ENCODE measurements around the gene AFAP1.

The AFAP1 gene

DNA sequence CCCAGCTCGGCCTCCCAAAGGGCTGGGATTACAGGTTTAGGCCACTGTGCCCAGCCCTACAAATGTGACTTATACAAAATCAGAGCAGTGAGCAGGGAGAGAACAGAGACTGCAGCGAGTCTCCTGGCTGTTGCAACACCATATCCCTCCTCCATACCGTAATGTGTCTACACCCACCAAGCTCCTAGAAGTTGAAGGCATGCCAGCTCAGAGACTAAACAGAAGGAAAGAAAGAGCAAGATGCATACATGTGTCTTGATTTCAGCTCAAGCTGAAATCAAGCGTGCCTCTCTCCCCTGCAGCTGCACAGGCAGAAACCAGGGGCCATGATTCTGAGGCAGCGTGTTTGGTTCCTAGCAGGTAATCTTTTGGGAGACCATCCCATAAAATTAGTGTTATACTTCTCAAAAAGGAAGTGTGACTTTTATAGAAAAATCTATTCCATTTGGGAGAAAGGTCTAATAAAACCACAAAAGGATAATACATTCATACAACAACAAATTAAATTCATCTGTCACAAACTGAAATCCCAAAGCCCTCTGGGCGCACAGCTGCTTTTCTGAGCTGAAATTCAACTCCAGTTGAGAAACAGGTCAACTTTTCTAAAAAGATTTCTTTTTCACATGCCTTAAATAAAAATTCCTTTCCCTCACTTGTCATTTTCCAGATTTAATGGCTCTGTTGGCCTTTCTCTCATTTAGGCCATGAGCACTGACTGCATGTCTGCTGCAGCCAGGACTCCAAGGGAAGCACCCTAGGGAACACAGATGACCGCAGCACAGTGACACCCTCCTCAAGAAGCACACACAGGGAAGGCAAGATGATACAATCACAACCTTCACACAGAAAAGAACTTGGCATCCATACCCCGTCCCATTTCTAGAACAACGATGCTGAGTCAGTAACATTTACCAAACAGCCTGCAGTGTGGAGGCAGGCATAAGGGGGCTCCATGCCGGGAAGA, 34.4 kb downstream of the AFAP1 start:
- no peaks in the 10 kb centered on the region for H3K36me3 ChIP-seq (ENCODE audit: control insufficient read depth, insufficient read depth, low read length)
- no peaks in the 10 kb centered on the region for H3K27me3 ChIP-seq (ENCODE audit: control insufficient read depth, insufficient read depth, low read length, poor library complexity, severe bottlenecking)
- H3K27ac ChIP-seq (ENCODE audit: insufficient read depth, low read depth, low read length, poor library complexity, severe bottlenecking), result peak overlapping the region; percentile 8
- H3K4me3 ChIP-seq (ENCODE audit: insufficient read depth, low read depth, low read length), result no peak overlapping the region
- peaks cover 55% of the 10 kb centered on the region for H3K4me1 ChIP-seq (ENCODE audit: control insufficient read depth, insufficient read depth, low read length)
- WGBS, 2 experiments, result 89 to 91% methylated on average over 10 of the region's 10 CpGs
- no peaks in the 10 kb centered on the region for H3K9me3 ChIP-seq (ENCODE audit: control insufficient read depth, low read length)

GRCh38 chr4:7903791-7904516, 35.7 kb downstream of the AFAP1 start:
- Histone ChIP-seq H3K9me3 (ENCODE audit: control insufficient read depth, low read length) (no peaks in the 10 kb centered on the region), H3K27ac (ENCODE audit: insufficient read depth, low read depth, low read length, poor library complexity, severe bottlenecking) (no peak overlapping the region), H3K36me3 (ENCODE audit: control insufficient read depth, insufficient read depth, low read length) (no peaks in the 10 kb centered on the region), H3K4me3 (ENCODE audit: insufficient read depth, low read depth, low read length) (no peak overlapping the region), H3K27me3 (ENCODE audit: control insufficient read depth, insufficient read depth, low read length, poor library complexity, severe bottlenecking) (no peaks in the 10 kb centered on the region), H3K4me1 (ENCODE audit: control insufficient read depth, insufficient read depth, low read length) (peaks cover 50% of the 10 kb centered on the region)
- WGBS, 2 experiments, result 85 to 86% methylated on average over 13 to 14 of the region's 14 CpGs

- no peaks in the 10 kb centered on the region for H3K27me3 ChIP-seq (ENCODE audit: control insufficient read depth, insufficient read depth, low read length, poor library complexity, severe bottlenecking)
- no peak overlapping the region for H3K4me3 ChIP-seq (ENCODE audit: insufficient read depth, low read depth, low read length)
- no peaks in the 10 kb centered on the region for H3K36me3 ChIP-seq (ENCODE audit: control insufficient read depth, insufficient read depth, low read length)
- 96 to 98% methylated on average over 2 of the region's 2 CpGs for whole genome bisulfite sequencing, 2 experiments
- no peaks in the 10 kb centered on the region for H3K9me3 ChIP-seq (ENCODE audit: control insufficient read depth, low read length)
- H3K4me1 ChIP-seq (ENCODE audit: control insufficient read depth, insufficient read depth, low read length), result peaks cover 50% of the 10 kb centered on the region
- H3K27ac ChIP-seq (ENCODE audit: insufficient read depth, low read depth, low read length, poor library complexity, severe bottlenecking), result no peak overlapping the region
These were observed 36.8 kb downstream of the AFAP1 start for GRCh38 chr4:7902826-7903225.

DNA sequence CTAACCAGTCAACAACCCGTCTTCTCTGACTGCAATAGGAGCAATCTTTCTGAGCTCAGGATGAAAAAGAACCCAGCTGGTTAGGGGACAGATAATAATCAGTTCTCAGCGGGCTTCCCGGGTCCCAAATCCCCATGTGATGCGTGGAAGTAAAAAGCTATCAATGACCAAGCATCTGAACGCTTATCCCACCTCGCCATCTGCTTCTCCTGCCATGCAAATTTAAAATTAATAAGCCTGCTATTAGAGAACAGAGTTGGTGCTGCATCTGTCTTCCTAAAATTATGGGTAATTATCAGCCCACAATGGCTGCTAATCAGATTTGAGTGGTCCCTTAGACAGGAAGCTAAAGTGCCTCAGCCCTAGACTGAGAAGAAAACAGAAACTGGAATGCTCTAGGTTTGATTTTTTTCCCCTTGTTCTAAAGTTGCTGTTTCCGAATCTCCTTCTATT, 37.5 kb downstream of the AFAP1 start:
- H3K27me3 ChIP-seq (ENCODE audit: control insufficient read depth, insufficient read depth, low read length, poor library complexity, severe bottlenecking), result no peaks in the 10 kb centered on the region
- no peak overlapping the region for H3K4me3 ChIP-seq (ENCODE audit: insufficient read depth, low read depth, low read length)
- H3K36me3 ChIP-seq (ENCODE audit: control insufficient read depth, insufficient read depth, low read length), result no peaks in the 10 kb centered on the region
- H3K27ac ChIP-seq (ENCODE audit: insufficient read depth, low read depth, low read length, poor library complexity, severe bottlenecking), result peak overlapping the region; percentile 41
- H3K4me1 ChIP-seq (ENCODE audit: control insufficient read depth, insufficient read depth, low read length), result peaks cover 47% of the 10 kb centered on the region
- no peaks in the 10 kb centered on the region for H3K9me3 ChIP-seq (ENCODE audit: control insufficient read depth, low read length)
- 67 to 73% methylated on average over 7 of the region's 7 CpGs for WGBS, 2 experiments

DNA sequence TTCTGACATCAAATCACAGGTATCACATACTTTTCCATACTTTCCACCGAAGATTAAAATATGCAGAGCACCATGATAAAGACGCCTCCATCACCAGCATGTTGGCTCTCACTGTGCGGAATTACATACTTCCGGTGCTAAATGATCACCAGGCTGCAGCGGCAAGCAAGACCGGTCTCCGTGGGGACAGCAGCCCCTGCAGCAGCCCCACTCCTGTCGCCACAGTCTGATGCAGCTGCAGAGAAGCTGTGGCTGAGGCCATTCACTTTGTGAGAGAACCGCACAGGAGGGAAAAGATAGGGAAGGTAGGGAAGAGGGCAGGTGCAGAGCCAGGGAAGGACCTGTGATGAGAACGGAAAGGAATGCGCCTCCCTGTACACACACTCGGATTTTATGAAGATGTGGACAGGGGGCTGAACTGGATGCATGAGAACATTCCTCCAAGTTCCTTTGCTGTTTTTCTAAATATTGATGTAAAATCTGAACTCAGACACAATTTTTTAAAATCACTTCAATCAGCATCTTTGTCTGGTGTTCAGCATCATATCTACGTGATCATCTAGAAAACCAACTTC, 38.3 kb downstream of the AFAP1 start:
- Histone ChIP-seq H3K4me1 (ENCODE audit: control insufficient read depth, insufficient read depth, low read length) (peaks cover 41% of the 10 kb centered on the region), H3K4me3 (ENCODE audit: insufficient read depth, low read depth, low read length) (no peak overlapping the region)

GRCh38 chr4:7900334-7900909, 39.2 kb downstream of the AFAP1 start:
- no peaks in the 10 kb centered on the region for H3K36me3 ChIP-seq (ENCODE audit: control insufficient read depth, insufficient read depth, low read length)
- H3K27me3 ChIP-seq (ENCODE audit: control insufficient read depth, insufficient read depth, low read length, poor library complexity, severe bottlenecking), result no peaks in the 10 kb centered on the region
- no peak overlapping the region for H3K27ac ChIP-seq (ENCODE audit: insufficient read depth, low read depth, low read length, poor library complexity, severe bottlenecking)
- H3K4me1 ChIP-seq (ENCODE audit: control insufficient read depth, insufficient read depth, low read length), result peaks cover 33% of the 10 kb centered on the region
- no peak overlapping the region for H3K4me3 ChIP-seq (ENCODE audit: insufficient read depth, low read depth, low read length)
- no peaks in the 10 kb centered on the region for H3K9me3 ChIP-seq (ENCODE audit: control insufficient read depth, low read length)
- WGBS, 2 experiments, result 76 to 81% methylated on average over 9 of the region's 9 CpGs

More for the DNA sequence above, 38.3 kb downstream of the AFAP1 start:
- no peaks in the 10 kb centered on the region for H3K27me3 ChIP-seq (ENCODE audit: control insufficient read depth, insufficient read depth, low read length, poor library complexity, severe bottlenecking)
- H3K27ac ChIP-seq (ENCODE audit: insufficient read depth, low read depth, low read length, poor library complexity, severe bottlenecking), result peak overlapping the region; percentile 26
- 87 to 89% methylated on average over 13 of the region's 13 CpGs for WGBS, 2 experiments
- H3K9me3 ChIP-seq (ENCODE audit: control insufficient read depth, low read length), result no peaks in the 10 kb centered on the region
- no peaks in the 10 kb centered on the region for H3K36me3 ChIP-seq (ENCODE audit: control insufficient read depth, insufficient read depth, low read length)

GRCh38 chr4:7899184-7899869, 40.3 kb downstream of the AFAP1 start:
- peaks cover 31% of the 10 kb centered on the region for H3K4me1 ChIP-seq (ENCODE audit: control insufficient read depth, insufficient read depth, low read length)
- H3K9me3 ChIP-seq (ENCODE audit: control insufficient read depth, low read length), result no peaks in the 10 kb centered on the region
- H3K4me3 ChIP-seq (ENCODE audit: insufficient read depth, low read depth, low read length), result no peak overlapping the region
- H3K36me3 ChIP-seq (ENCODE audit: control insufficient read depth, insufficient read depth, low read length), result no peaks in the 10 kb centered on the region
- no peaks in the 10 kb centered on the region for H3K27me3 ChIP-seq (ENCODE audit: control insufficient read depth, insufficient read depth, low read length, poor library complexity, severe bottlenecking)
- WGBS, 2 experiments, result 65 to 69% methylated on average over 9 of the region's 9 CpGs
- no peak overlapping the region for H3K27ac ChIP-seq (ENCODE audit: insufficient read depth, low read depth, low read length, poor library complexity, severe bottlenecking)

DNA sequence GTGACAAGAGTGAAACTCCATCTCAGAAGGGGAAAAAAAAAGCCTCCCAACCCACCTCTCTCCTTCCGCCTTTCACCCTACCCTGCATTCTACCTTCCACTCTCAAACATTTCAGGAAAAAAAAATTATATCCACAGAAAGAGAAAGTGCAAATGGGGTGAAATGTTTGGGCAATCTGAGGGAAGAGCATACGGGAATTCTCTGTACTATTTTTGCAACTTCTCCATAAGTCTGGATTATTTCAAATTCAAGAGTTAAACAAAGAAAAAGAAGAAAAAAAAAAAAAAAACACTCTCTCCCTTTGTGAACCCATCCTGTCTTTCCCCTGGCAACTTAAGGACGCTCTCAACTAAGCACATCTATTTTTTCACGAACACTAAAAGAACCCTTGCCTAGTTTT, 41.3 kb downstream of the AFAP1 start:
- 93 to 100% methylated on average over 1 to 3 of the region's 4 CpGs for WGBS, 2 experiments
- Histone ChIP-seq H3K4me1 (ENCODE audit: control insufficient read depth, insufficient read depth, low read length) (peaks cover 25% of the 10 kb centered on the region), H3K36me3 (ENCODE audit: control insufficient read depth, insufficient read depth, low read length) (no peaks in the 10 kb centered on the region), H3K27ac (ENCODE audit: insufficient read depth, low read depth, low read length, poor library complexity, severe bottlenecking) (no peak overlapping the region), H3K4me3 (ENCODE audit: insufficient read depth, low read depth, low read length) (no peak overlapping the region), H3K27me3 (ENCODE audit: control insufficient read depth, insufficient read depth, low read length, poor library complexity, severe bottlenecking) (no peaks in the 10 kb centered on the region), H3K9me3 (ENCODE audit: control insufficient read depth, low read length) (no peaks in the 10 kb centered on the region)

DNA sequence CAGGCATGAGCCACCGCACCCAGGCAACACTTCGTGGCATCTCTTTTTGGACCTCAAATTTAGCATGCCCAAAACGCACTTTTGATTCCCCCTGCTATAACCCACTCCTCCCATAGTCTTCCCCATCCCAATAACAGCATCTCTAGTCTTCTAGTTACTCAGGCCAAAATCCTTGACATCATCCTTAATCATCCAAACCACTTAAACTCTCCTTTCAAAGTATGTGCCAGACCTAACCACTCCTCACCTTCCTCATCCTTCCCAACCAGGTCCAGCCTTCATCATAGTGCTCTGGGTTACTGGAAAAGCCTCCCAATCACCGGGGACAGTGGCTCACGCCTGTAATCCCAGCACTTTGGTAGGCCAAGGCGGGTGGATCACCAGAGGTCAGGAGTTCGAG, 41.9 kb downstream of the AFAP1 start:
- Histone ChIP-seq H3K27me3 (ENCODE audit: control insufficient read depth, insufficient read depth, low read length, poor library complexity, severe bottlenecking) (no peaks in the 10 kb centered on the region), H3K9me3 (ENCODE audit: control insufficient read depth, low read length) (no peaks in the 10 kb centered on the region), H3K36me3 (ENCODE audit: control insufficient read depth, insufficient read depth, low read length) (no peaks in the 10 kb centered on the region), H3K4me1 (ENCODE audit: control insufficient read depth, insufficient read depth, low read length) (peaks cover 23% of the 10 kb centered on the region), H3K27ac (ENCODE audit: insufficient read depth, low read depth, low read length, poor library complexity, severe bottlenecking) (no peak overlapping the region), H3K4me3 (ENCODE audit: insufficient read depth, low read depth, low read length) (no peak overlapping the region)
- WGBS, 2 experiments, result 91 to 95% methylated on average over 7 of the region's 7 CpGs

Measured in ectodermal cell (in vitro differentiated cells).